Sigmoid colon (tissue), 7 donors: ENCODE data around the gene LPAR2. TPM values are rescaled to one million over a fixed set of nuclear protein-coding genes. Genes with fewer than 3 reads are reported as not detected.

Source experiments
- DNase-seq: peaks from one replicate; pipeline ENCODE4 v3.0.0-alpha.2; 2019
- H3K27ac ChIP-seq, 4 donors: fragments of 200-600 bp; sonication (generic); one replicate each; pipeline ENCODE4 v1.5.1; 2016 to 2019; ENCODE audit warnings: mild to moderate bottlenecking in 1 of 4
- H3K27me3 ChIP-seq, 3 donors: fragments of 200-600 bp; sonication (generic); one replicate each; pipeline ENCODE4 v1.5.1; 2019; ENCODE audit warnings: mild to moderate bottlenecking in 1 of 3
- H3K36me3 ChIP-seq, 4 donors: fragments of 200-600 bp; sonication (generic); one replicate each; pipeline ENCODE4 v1.5.1; 2016 to 2019
- H3K4me1 ChIP-seq, 4 donors: fragments of 200-600 bp; sonication (generic); one replicate each; pipeline ENCODE4 v1.5.1; 2017 to 2019
- H3K4me3 ChIP-seq, 4 donors: fragments of 200-600 bp; sonication (generic); one replicate each; pipeline ENCODE4 v1.5.1; 2017 to 2019; ENCODE audit warnings: mild to moderate bottlenecking in 2 of 4, moderate library complexity in 1 of 4
- H3K9me3 ChIP-seq, 4 donors: fragments of 200-600 bp in 3 of 4; sonication (generic) in 3 of 4; one replicate each; pipeline versions ENCODE4 v1.5.1 to v1.6.1; 2013 to 2019
- CTCF ChIP-seq, 4 experiments: fragments of 450-650 bp in 3 of 4; fragments of 200-600 bp in 1 of 4; IDR thresholded peaks; one replicate each; pipeline ENCODE4 v1.5.1; 2016 to 2019; ENCODE audit warnings: antibody characterized with exemption in 4 of 4, mild to moderate bottlenecking in 3 of 4, moderate library complexity in 2 of 4
- EP300 ChIP-seq, 4 donors: sonication (generic); formaldehyde crosslinking; IDR thresholded peaks; one replicate each; pipeline ENCODE4 v1.6.1; 2017; ENCODE audit warnings: antibody characterized with exemption in 4 of 4
- POLR2A ChIP-seq, 2 donors: fragments of 450-650 bp; IDR thresholded peaks; one replicate each; pipeline ENCODE4 v1.6.1; 2016; ENCODE audit warnings: antibody characterized with exemption in 2 of 2, mild to moderate bottlenecking in 2 of 2, moderate library complexity in 2 of 2
- POLR2AphosphoS5 ChIP-seq, 4 donors: sonication (generic); formaldehyde crosslinking; IDR thresholded peaks; one replicate each; pipeline ENCODE4 v1.6.1; 2017; ENCODE audit warnings: antibody characterized with exemption in 4 of 4
- WGBS, 2 donors: extraction: QIAGEN DNeasy Blood & Tissue Kit; methylation state at CpG; one replicate each; pipeline ENCODE4 v1.1.7; 2013; 5-methylcytosine and 5-hydroxymethylcytosine counted together
- intact Hi-C: fragments of 100-400 bp; cut with DNase I; formaldehyde crosslinking; loops from one replicate; pipeline ENCODE4 v1.15.1; 2023
- polyA plus RNA-seq, 3 donors: library from polyadenylated mRNA; stranded (reverse); fragments of 200-250 nt; gene quantifications; one replicate each; pipeline ENCODE4 v1.2.3, GENCODE V29; 2013
- total RNA-seq, 4 donors: library from RNA; depleted of rRNA; stranded (reverse); fragments of >200 nt; gene quantifications; one replicate each; pipeline ENCODE4 v1.1.0, GENCODE V29; 2016
- donor health status: healthy with polysubstance abuse.
- donor health status: Bipolar disorder and iron deficiency.
- donor health status: healthy.

The LPAR2 gene
- total and polyA plus RNA-seq, 7 donors, result 0.33 to 19.9 (median 3.6) TPM

GRCh38 chr19:19643158-19644053, 15.4 kb upstream of the LPAR2 start, which contains the start of gene GMIP:
Gene GMIP, minus strand, starts transcription at chr19:19643657. Its CDS starts 128 bp downstream, at chr19:19643529.
- H3K4me1 ChIP-seq, result peaks cover 0 to 18% (median 10%) of the 10 kb centered on the region in 4 donors
- no peaks in the 10 kb centered on the region for H3K27me3 ChIP-seq
- WGBS, 2 donors, result 1% methylated on average over 50 of the region's 50 CpGs
- H3K27ac ChIP-seq, result peak within 1 kb of the TSS; percentile 19 to 73 (median 54)
- intact Hi-C loops, result loop anchor here (1.0 to 5.0 kb wide), 2 partner anchors 111 to 594 kb away; no protein-coding TSS in a partner anchor
- TF ChIP-seq CTCF (IDR thresholded peaks at IDR 0.05), result peak; percentile 65 to 91 (median 86)
- TF ChIP-seq POLR2A (IDR thresholded peaks at IDR 0.05), result no peak
- peak within 1 kb of the TSS; percentile 49 to 82 (median 71) for H3K4me3 ChIP-seq
- peak; percentile 84 for DNase-seq
- H3K9me3 ChIP-seq, result no peaks in the 10 kb centered on the region
- H3K36me3 ChIP-seq, result peaks cover 18 to 39% (median 25%) of the 10 kb centered on the region in 4 donors

- Histone ChIP-seq H3K36me3 (peaks cover 18 to 31% (median 20%) of the 10 kb centered on the region in 4 donors), H3K4me3 (peak overlapping the region; percentile 49 to 82 (median 71)), H3K27me3 (no peaks in the 10 kb centered on the region), H3K27ac (peak overlapping the region in 3 of 4 donors; percentile 19 to 73 (median 61)), H3K4me1 (peaks cover 0 to 18% (median 10%) of the 10 kb centered on the region in 4 donors), H3K9me3 (no peaks in the 10 kb centered on the region)
- WGBS, 2 donors, result 15 to 17% methylated on average over 16 of the region's 16 CpGs
- intact Hi-C loops, result loop anchor here (1.0 to 5.0 kb wide), 2 partner anchors 110 to 595 kb away; no protein-coding TSS in a partner anchor
- TF ChIP-seq EP300 (IDR thresholded peaks at IDR 0.05) (no peak), CTCF (IDR thresholded peaks at IDR 0.05) (no peak), POLR2A (IDR thresholded peaks at IDR 0.05) (no peak), POLR2AphosphoS5 (IDR thresholded peaks at IDR 0.05) (no peak)
- DNase-seq, result no peak
Measured at GRCh38 chr19:19642506-19643157, 14.6 kb upstream of the LPAR2 start.

GRCh38 chr19:19637523-19638251, 9.7 kb upstream of the LPAR2 start:
- Histone ChIP-seq H3K27me3 (no peaks in the 10 kb centered on the region), H3K9me3 (no peaks in the 10 kb centered on the region), H3K27ac (no peak overlapping the region), H3K36me3 (peaks cover 0 to 24% (median 4%) of the 10 kb centered on the region in 4 donors), H3K4me3 (no peak overlapping the region), H3K4me1 (peaks cover 0 to 4% (median 1%) of the 10 kb centered on the region in 4 donors)
- TF ChIP-seq CTCF (IDR thresholded peaks at IDR 0.05) (no peak), EP300 (IDR thresholded peaks at IDR 0.05) (no peak), POLR2A (IDR thresholded peaks at IDR 0.05) (no peak), POLR2AphosphoS5 (IDR thresholded peaks at IDR 0.05) (no peak)
- intact Hi-C loops, result no loop called here
- no peak for DNase-seq
- 86 to 94% methylated on average over 53 of the region's 53 CpGs for WGBS, 2 donors

- H3K9me3 ChIP-seq, result no peaks in the 10 kb centered on the region
- H3K27me3 ChIP-seq, result no peaks in the 10 kb centered on the region
- no peak for TF ChIP-seq POLR2AphosphoS5 (IDR thresholded peaks at IDR 0.05)
- no peak for TF ChIP-seq EP300 (IDR thresholded peaks at IDR 0.05)
- TF ChIP-seq CTCF (IDR thresholded peaks at IDR 0.05), result no peak
- no peak for TF ChIP-seq POLR2A (IDR thresholded peaks at IDR 0.05)
- H3K27ac ChIP-seq, result no peak overlapping the region
- no peaks in the 10 kb centered on the region for H3K4me1 ChIP-seq
- H3K4me3 ChIP-seq, result no peak overlapping the region
- no peak for DNase-seq
- intact Hi-C loops, result no loop called here
- H3K36me3 ChIP-seq, result peaks cover 0 to 24% (median 4%) of the 10 kb centered on the region in 4 donors
- 85 to 96% methylated on average over 27 of the region's 27 CpGs for WGBS, 2 donors
Measured at GRCh38 chr19:19637186-19637522, 9.1 kb upstream of the LPAR2 start.
